Measurements from ENCODE around the gene FAHD1.

GRCh38 chr16:1845985-1846384 lies 19.0 kb downstream of the FAHD1 start:
- TF ChIP-seq CTCF (IDR thresholded peaks at IDR 0.05) = no peak
- TF ChIP-seq POLR2A (IDR thresholded peaks at IDR 0.05) = no peak
